Esophagus squamous epithelium (tissue), 4 donors: ENCODE data around the gene WDHD1.
"Not testable (repeated sequence)": the region's sequence is repeated elsewhere in the genome, so short reads cannot be mapped to it uniquely, and the experiment has no call there.

Experiments used
- POLR2A ChIP-seq, 4 donors: fragments of 450-650 bp; IDR thresholded peaks; one replicate each; pipeline ENCODE4 v1.6.1; 2017; ENCODE audit warnings: antibody characterized with exemption in 4 of 4, mild to moderate bottlenecking in 4 of 4, moderate library complexity in 3 of 4
- TF ChIP-seq, protein P1 (sequence below), 6 experiments: fragments of 450-650 bp in 4 of 6; fragments of 200-600 bp in 2 of 6; sonication (generic) in 2 of 6; IDR thresholded peaks; one replicate each; pipeline ENCODE4 v1.5.1; 2016 to 2019; ENCODE audit warnings: antibody characterized with exemption in 6 of 6, mild to moderate bottlenecking in 4 of 6, moderate library complexity in 4 of 6

GRCh38 chr14:55064896-55065295, 38.0 kb upstream of the WDHD1 start:
- TF ChIP-seq, protein P1, sequence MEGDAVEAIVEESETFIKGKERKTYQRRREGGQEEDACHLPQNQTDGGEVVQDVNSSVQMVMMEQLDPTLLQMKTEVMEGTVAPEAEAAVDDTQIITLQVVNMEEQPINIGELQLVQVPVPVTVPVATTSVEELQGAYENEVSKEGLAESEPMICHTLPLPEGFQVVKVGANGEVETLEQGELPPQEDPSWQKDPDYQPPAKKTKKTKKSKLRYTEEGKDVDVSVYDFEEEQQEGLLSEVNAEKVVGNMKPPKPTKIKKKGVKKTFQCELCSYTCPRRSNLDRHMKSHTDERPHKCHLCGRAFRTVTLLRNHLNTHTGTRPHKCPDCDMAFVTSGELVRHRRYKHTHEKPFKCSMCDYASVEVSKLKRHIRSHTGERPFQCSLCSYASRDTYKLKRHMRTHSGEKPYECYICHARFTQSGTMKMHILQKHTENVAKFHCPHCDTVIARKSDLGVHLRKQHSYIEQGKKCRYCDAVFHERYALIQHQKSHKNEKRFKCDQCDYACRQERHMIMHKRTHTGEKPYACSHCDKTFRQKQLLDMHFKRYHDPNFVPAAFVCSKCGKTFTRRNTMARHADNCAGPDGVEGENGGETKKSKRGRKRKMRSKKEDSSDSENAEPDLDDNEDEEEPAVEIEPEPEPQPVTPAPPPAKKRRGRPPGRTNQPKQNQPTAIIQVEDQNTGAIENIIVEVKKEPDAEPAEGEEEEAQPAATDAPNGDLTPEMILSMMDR (IDR thresholded peaks at IDR 0.05), result not testable (repeated sequence)
- not testable (repeated sequence) for TF ChIP-seq POLR2A (IDR thresholded peaks at IDR 0.05)
